Measurements from ENCODE around the gene LPAR2.

The LPAR2 gene

GRCh38 chr19:19663256-19664120, 35.5 kb upstream of the LPAR2 start, which contains the start of gene ATP13A1:
Gene ATP13A1, minus strand, starts transcription at chr19:19663676. Its CDS starts 10 bp downstream, at chr19:19663666.
- peak within 1 kb of the TSS; percentile 65 for H3K4me3 ChIP-seq (ENCODE audit: low read depth, low read length)
- TF ChIP-seq, protein P1, sequence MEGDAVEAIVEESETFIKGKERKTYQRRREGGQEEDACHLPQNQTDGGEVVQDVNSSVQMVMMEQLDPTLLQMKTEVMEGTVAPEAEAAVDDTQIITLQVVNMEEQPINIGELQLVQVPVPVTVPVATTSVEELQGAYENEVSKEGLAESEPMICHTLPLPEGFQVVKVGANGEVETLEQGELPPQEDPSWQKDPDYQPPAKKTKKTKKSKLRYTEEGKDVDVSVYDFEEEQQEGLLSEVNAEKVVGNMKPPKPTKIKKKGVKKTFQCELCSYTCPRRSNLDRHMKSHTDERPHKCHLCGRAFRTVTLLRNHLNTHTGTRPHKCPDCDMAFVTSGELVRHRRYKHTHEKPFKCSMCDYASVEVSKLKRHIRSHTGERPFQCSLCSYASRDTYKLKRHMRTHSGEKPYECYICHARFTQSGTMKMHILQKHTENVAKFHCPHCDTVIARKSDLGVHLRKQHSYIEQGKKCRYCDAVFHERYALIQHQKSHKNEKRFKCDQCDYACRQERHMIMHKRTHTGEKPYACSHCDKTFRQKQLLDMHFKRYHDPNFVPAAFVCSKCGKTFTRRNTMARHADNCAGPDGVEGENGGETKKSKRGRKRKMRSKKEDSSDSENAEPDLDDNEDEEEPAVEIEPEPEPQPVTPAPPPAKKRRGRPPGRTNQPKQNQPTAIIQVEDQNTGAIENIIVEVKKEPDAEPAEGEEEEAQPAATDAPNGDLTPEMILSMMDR (IDR thresholded peaks at IDR 0.05; ENCODE audit: insufficient read depth, low read depth, low read length, missing control alignments): peak; percentile 27
- DNase-seq (ENCODE audit: low read depth): peak; percentile 99

DNA sequence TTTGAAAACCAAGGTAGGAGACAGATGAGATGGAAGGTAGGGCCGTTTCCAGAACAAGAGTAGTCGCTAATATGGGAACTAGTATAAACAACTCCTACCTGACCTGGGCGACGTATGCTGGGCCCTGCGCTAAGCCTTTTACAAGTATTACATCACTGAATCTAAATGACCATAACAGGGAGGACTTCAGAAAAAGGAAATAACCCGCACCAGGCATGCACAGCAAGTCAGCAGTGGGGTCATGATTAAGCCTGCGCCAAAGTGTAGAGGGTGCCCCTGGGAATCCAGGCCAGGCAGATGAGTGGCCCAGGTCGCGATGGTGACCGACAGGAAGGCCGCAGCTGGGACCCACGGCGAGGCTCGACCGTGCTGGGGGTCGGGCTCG, 34.8 kb upstream of the LPAR2 start:
- peak overlapping the region; percentile 65 for H3K4me3 ChIP-seq (ENCODE audit: low read depth, low read length)
- no peak for DNase-seq (ENCODE audit: low read depth)
- TF ChIP-seq, protein P1 (IDR thresholded peaks at IDR 0.05; ENCODE audit: insufficient read depth, low read depth, low read length, missing control alignments): no peak

- H3K4me3 ChIP-seq (ENCODE audit: low read depth, low read length): peak overlapping the region; percentile 65
- DNase-seq (ENCODE audit: low read depth): peak; percentile 46
- TF ChIP-seq, protein P1 (IDR thresholded peaks at IDR 0.05; ENCODE audit: insufficient read depth, low read depth, low read length, missing control alignments): no peak
Observed at GRCh38 chr19:19662344-19662743, 34.3 kb upstream of the LPAR2 start.

DNA sequence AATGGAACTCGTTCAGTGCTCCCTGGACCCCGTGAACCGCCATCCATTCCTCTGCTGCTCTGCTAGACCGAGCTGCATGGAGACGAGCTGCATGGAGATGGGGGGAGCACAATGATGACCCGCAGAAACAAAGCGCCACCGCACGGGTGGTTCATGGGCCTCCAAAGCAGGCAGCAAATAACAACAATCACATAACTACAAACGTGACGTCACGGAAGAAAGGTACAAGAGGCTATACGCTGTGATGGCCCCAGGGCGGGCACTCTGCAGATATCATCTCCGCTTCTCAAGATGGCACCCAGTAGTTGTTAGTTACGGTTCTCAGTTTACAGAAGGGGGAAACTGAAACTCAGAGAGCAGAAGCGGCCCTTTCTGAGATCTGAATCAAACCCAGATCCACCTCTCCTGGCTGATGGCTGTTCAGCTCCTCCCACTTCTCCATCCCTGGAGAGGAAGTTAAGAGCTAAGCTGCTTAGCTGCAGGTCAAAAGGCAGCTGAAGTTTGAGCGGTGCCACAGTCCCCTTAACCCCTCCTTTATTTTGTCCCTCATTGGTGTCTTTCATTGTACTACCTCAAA, 33.7 kb upstream of the LPAR2 start:
- DNase-seq (ENCODE audit: low read depth): peak; percentile 97
- TF ChIP-seq, protein P1 (IDR thresholded peaks at IDR 0.05; ENCODE audit: insufficient read depth, low read depth, low read length, missing control alignments): no peak
- peak overlapping the region; percentile 65 for H3K4me3 ChIP-seq (ENCODE audit: low read depth, low read length)

GRCh38 chr19:19661141-19661674, 33.2 kb upstream of the LPAR2 start:
- TF ChIP-seq, protein P1 (IDR thresholded peaks at IDR 0.05; ENCODE audit: insufficient read depth, low read depth, low read length, missing control alignments): no peak
- peak overlapping the region; percentile 65 for H3K4me3 ChIP-seq (ENCODE audit: low read depth, low read length)

GRCh38 chr19:19659646-19660245, 31.7 kb upstream of the LPAR2 start:
- no peak for DNase-seq (ENCODE audit: low read depth)
- no peak overlapping the region for H3K4me3 ChIP-seq (ENCODE audit: low read depth, low read length)
- TF ChIP-seq, protein P1 (IDR thresholded peaks at IDR 0.05; ENCODE audit: insufficient read depth, low read depth, low read length, missing control alignments): no peak

More at GRCh38 chr19:19661141-19661674, 33.2 kb upstream of the LPAR2 start:
- DNase-seq (ENCODE audit: low read depth): no peak

Measured in GM12865 (cell line).